ENCODE measurements around the gene HMGCR.

HMGCR gene

GRCh38 chr5:75389430-75389829 lies 52.4 kb downstream of the HMGCR start:
- no peak for DNase-seq

- DNase-seq: no peak
These were observed 58.3 kb downstream of the HMGCR start for GRCh38 chr5:75395277-75395676.

- DNase-seq: no peak
These were observed 68.3 kb downstream of the HMGCR start for GRCh38 chr5:75405296-75405695.

Data from NCI-H526 treated with DMSO at 0.1 percent for 48 hours (cell line).